HepG2 (cell line): Measurements from ENCODE around the gene AGAP3. TPM values are rescaled to one million over a fixed set of nuclear protein-coding genes. Genes with fewer than 3 reads are reported as not detected.
A peak's percentile ranks its signal among the peaks of the same experiment; 100 is the strongest.

Experiments used
- MBNL3 ChIP-seq: fragments of 250-450 bp; sonication (Bioruptor Pico); conservative IDR thresholded peaks from 2 replicates; pipeline ENCODE4 v1.8.0; 2022; ENCODE audit warnings: mild to moderate bottlenecking, inconsistent platforms
- ZFP1 ChIP-seq: IDR thresholded peaks from 2 replicates; pipeline ENCODE4 v1.6.1; 2016
- ZNF121 ChIP-seq: sonication (generic); formaldehyde crosslinking; IDR thresholded peaks from 2 replicates; pipeline ENCODE4 v1.5.0; 2020; ENCODE audit warnings: mild to moderate bottlenecking, missing genetic modification reagents
- ZNF7 ChIP-seq: IDR thresholded peaks from 2 replicates; pipeline ENCODE4 v1.6.1; 2016; ENCODE audit warnings: missing biosample characterization, missing genetic modification reagents
- ZNF792 ChIP-seq: IDR thresholded peaks from 2 replicates; pipeline ENCODE4 v1.6.1; 2016
- polyA plus RNA-seq, 8 experiments: library from polyadenylated mRNA; depleted of rRNA in 3 of 8; stranded (reverse) in 7 of 8; unstranded in 1 of 8; fragments of >200 nt; fragmentation: Illumina TruSeq in 4 of 8; extraction: Trizol in 4 of 8; gene quantifications; 2 replicates each; pipeline versions ENCODE4 v1.2.1 to v1.2.3, GENCODE V29; 2011 to 2016; ENCODE audit warnings: low read depth in 4 of 8, missing spikeins in 1 of 8, mixed read lengths in 1 of 8; ENCODE audit not compliant: insufficient read depth in 1 of 8
- total RNA-seq, 5 experiments: library from RNA; depleted of rRNA; stranded (reverse); fragments of >200 nt; fragmentation: Illumina TruSeq; extraction: Trizol; gene quantifications; 2 replicates each; pipeline ENCODE4 v1.2.3, GENCODE V29; 2016; ENCODE audit warnings: low read depth in 1 of 5
- TF ChIP-seq, protein P1 (sequence below): sonication (generic); formaldehyde crosslinking; conservative IDR thresholded peaks from 2 replicates; pipeline ENCODE4 v1.4.0; 2020; ENCODE audit warnings: missing genetic modification reagents
- TF ChIP-seq, protein P2 (sequence below): sonication (generic); formaldehyde crosslinking; IDR thresholded peaks from 2 replicates; pipeline ENCODE4 v1.5.1; 2020; ENCODE audit warnings: mild to moderate bottlenecking, missing genetic modification reagents, borderline replicate concordance
- TF ChIP-seq, protein P3 (sequence below): IDR thresholded peaks from 2 replicates; pipeline ENCODE4 v1.6.1; 2016
- TF ChIP-seq, protein P4 (sequence below): sonication (generic); formaldehyde crosslinking; IDR thresholded peaks from 2 replicates; pipeline ENCODE4 v1.4.0; 2020; ENCODE audit warnings: missing genetic modification reagents
- TF ChIP-seq, protein P5 (sequence below): sonication (generic); formaldehyde crosslinking; IDR thresholded peaks from 2 replicates; pipeline ENCODE4 v1.8.0; 2022; ENCODE audit warnings: low read depth, missing genetic modification reagents
- TF ChIP-seq, protein P6 (sequence below): sonication (generic); formaldehyde crosslinking; IDR thresholded peaks from 2 replicates; pipeline ENCODE4 v1.4.0; 2020; ENCODE audit warnings: missing genetic modification reagents

The AGAP3 gene
- total and polyA plus RNA-seq, 2 of the 13 experiments (the other 11 are each of a cell fraction or from before 2014, with no cell fraction given), result 31.3 to 61.4 TPM

DNA sequence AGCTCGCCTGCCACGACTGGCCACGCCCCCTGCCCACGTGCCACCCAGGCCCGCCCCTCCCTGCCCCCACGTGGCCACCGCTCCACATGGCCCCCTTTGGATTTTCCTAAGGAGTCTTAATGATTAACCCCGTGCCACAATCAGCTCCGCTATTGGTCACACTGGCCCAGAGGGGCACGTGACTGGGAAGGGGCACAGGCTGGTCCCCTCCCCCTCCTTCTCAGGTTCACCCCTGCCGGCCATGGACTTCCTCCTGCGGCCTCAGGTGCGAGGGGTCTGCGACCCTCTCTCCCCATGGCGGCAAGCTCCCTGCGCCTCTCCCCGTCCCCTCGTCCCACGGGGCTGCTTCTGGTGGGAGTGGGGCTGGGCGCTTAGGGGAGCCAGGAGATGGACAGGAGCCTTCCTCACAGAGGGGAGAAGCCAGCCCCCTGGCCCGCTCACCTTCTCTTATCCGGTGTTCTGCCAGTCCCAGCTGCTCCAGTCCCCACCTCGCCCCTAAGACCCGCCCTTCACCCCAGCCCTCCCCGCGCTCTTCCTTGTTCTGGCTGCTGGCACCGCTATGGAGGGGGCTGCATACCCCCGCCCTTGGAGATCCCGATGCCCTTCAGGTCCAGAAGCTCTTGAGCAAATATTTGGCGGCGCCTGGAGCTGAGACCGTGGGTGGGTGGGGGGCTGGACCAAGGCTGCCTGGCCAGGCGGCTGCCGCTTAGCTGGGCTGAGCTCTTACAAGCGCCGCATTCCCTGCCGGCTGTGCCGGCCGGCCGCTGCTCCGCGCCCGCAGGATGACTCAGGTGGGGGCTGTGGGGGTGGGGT is 23.7 kb upstream of the AGAP3 start (continued):
- TF ChIP-seq, protein P1, sequence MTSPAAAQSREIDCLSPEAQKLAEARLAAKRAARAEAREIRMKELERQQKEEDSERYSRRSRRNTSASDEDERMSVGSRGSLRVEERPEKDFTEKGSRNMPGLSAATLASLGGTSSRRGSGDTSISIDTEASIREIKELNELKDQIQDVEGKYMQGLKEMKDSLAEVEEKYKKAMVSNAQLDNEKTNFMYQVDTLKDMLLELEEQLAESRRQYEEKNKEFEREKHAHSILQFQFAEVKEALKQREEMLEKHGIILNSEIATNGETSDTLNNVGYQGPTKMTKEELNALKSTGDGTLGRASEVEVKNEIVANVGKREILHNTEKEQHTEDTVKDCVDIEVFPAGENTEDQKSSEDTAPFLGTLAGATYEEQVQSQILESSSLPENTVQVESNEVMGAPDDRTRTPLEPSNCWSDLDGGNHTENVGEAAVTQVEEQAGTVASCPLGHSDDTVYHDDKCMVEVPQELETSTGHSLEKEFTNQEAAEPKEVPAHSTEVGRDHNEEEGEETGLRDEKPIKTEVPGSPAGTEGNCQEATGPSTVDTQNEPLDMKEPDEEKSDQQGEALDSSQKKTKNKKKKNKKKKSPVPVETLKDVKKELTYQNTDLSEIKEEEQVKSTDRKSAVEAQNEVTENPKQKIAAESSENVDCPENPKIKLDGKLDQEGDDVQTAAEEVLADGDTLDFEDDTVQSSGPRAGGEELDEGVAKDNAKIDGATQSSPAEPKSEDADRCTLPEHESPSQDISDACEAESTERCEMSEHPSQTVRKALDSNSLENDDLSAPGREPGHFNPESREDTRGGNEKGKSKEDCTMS, result no peak
- TF ChIP-seq, protein P2, sequence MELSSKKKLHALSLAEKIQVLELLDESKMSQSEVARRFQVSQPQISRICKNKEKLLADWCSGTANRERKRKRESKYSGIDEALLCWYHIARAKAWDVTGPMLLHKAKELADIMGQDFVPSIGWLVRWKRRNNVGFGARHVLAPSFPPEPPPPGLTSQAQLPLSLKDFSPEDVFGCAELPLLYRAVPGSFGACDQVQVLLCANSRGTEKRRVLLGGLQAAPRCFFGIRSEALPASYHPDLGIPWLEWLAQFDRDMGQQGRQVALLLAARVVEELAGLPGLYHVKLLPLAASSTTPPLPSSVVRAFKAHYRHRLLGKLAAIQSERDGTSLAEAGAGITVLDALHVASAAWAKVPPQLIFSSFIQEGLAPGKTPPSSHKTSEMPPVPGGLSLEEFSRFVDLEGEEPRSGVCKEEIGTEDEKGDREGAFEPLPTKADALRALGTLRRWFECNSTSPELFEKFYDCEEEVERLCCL (CRISPR knock-in tag), result no peak
- TF ChIP-seq, protein P3, sequence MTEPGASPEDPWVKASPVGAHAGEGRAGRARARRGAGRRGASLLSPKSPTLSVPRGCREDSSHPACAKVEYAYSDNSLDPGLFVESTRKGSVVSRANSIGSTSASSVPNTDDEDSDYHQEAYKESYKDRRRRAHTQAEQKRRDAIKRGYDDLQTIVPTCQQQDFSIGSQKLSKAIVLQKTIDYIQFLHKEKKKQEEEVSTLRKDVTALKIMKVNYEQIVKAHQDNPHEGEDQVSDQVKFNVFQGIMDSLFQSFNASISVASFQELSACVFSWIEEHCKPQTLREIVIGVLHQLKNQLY (CRISPR knock-in tag), result peak; percentile 91
- TF ChIP-seq, protein P4, sequence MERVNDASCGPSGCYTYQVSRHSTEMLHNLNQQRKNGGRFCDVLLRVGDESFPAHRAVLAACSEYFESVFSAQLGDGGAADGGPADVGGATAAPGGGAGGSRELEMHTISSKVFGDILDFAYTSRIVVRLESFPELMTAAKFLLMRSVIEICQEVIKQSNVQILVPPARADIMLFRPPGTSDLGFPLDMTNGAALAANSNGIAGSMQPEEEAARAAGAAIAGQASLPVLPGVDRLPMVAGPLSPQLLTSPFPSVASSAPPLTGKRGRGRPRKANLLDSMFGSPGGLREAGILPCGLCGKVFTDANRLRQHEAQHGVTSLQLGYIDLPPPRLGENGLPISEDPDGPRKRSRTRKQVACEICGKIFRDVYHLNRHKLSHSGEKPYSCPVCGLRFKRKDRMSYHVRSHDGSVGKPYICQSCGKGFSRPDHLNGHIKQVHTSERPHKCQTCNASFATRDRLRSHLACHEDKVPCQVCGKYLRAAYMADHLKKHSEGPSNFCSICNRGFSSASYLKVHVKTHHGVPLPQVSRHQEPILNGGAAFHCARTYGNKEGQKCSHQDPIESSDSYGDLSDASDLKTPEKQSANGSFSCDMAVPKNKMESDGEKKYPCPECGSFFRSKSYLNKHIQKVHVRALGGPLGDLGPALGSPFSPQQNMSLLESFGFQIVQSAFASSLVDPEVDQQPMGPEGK, result no peak; the same call in none of the 2 replicates
- TF ChIP-seq ZNF121 (CRISPR knock-in tag) (no peak), MBNL3 (CRISPR knock-in tag) (no peak), ZFP1 (CRISPR knock-in tag) (0 out of 2 replicates have a peak, but pooled peaks have one; percentile 33), ZNF7 (CRISPR knock-in tag) (no peak), ZNF792 (CRISPR knock-in tag) (0 out of 2 replicates have a peak, but pooled peaks have one; percentile 12)
- TF ChIP-seq, protein P5, sequence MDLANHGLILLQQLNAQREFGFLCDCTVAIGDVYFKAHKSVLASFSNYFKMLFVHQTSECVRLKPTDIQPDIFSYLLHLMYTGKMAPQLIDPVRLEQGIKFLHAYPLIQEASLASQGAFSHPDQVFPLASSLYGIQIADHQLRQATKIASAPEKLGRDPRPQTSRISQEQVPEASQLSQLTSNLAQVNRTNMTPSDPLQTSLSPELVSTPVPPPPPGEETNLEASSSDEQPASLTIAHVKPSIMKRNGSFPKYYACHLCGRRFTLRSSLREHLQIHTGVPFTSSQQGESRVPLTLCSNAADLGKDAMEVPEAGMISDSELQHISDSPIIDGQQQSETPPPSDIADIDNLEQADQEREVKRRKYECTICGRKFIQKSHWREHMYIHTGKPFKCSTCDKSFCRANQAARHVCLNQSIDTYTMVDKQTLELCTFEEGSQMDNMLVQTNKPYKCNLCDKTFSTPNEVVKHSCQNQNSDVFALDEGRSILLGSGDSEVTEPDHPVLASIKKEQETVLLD, result no peak
- TF ChIP-seq, protein P6, sequence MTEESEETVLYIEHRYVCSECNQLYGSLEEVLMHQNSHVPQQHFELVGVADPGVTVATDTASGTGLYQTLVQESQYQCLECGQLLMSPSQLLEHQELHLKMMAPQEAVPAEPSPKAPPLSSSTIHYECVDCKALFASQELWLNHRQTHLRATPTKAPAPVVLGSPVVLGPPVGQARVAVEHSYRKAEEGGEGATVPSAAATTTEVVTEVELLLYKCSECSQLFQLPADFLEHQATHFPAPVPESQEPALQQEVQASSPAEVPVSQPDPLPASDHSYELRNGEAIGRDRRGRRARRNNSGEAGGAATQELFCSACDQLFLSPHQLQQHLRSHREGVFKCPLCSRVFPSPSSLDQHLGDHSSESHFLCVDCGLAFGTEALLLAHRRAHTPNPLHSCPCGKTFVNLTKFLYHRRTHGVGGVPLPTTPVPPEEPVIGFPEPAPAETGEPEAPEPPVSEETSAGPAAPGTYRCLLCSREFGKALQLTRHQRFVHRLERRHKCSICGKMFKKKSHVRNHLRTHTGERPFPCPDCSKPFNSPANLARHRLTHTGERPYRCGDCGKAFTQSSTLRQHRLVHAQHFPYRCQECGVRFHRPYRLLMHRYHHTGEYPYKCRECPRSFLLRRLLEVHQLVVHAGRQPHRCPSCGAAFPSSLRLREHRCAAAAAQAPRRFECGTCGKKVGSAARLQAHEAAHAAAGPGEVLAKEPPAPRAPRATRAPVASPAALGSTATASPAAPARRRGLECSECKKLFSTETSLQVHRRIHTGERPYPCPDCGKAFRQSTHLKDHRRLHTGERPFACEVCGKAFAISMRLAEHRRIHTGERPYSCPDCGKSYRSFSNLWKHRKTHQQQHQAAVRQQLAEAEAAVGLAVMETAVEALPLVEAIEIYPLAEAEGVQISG (CRISPR knock-in tag), result peak; percentile 14; the same call in 1 of the 2 replicates
